GM23338 (cell line): ENCODE results near the gene METTL24. TPM values are rescaled to one million over a fixed set of nuclear protein-coding genes. Genes with fewer than 3 reads are reported as not detected.

Source experiments
- ATAC-seq: fragments of 200-7000 bp; cut with Tn5 transposase; 3 replicates; pipeline ENCODE4 v1.9.1; 2020
- DNase-seq: peaks from one replicate; pipeline ENCODE4 v3.0.0-alpha.2; 2015; ENCODE audit warnings: low spot score
- H2AFZ ChIP-seq: fragments of 200-600 bp; sonication (generic); 2 replicates; pipeline ENCODE4 v1.8.0; 2016; ENCODE audit warnings: antibody characterized with exemption, mild to moderate bottlenecking, moderate library complexity
- H3F3A ChIP-seq: fragments of 200-600 bp; sonication (generic); replicated peaks from 2 replicates; pipeline ENCODE4 v1.8.0; 2017; ENCODE audit warnings: antibody characterized with exemption, mixed run types, low read depth
- H3K27ac ChIP-seq: fragments of 200-600 bp; sonication (generic); 2 replicates; pipeline ENCODE4 v1.6.1; 2016; ENCODE audit warnings: low read depth
- H3K27me3 ChIP-seq: fragments of 200-600 bp; sonication (generic); 2 replicates; pipeline ENCODE4 v1.8.0; 2016; ENCODE audit warnings: mild to moderate bottlenecking, mixed run types, moderate library complexity; ENCODE audit not compliant: insufficient read depth
- H3K36me3 ChIP-seq: fragments of 200-600 bp; sonication (generic); 2 replicates; pipeline ENCODE4 v1.8.0; 2016; ENCODE audit warnings: mild to moderate bottlenecking; ENCODE audit not compliant: insufficient read depth
- H3K4me1 ChIP-seq: fragments of 200-600 bp; sonication (generic); 2 replicates; pipeline ENCODE4 v1.8.0; 2016; ENCODE audit warnings: mild to moderate bottlenecking, moderate library complexity; ENCODE audit not compliant: insufficient read depth
- H3K4me2 ChIP-seq: fragments of 200-600 bp; sonication (generic); 2 replicates; pipeline ENCODE4 v1.7.1; 2017; ENCODE audit warnings: mixed run types
- H3K4me3 ChIP-seq: fragments of 200-600 bp; sonication (generic); 2 replicates; pipeline ENCODE4 v1.6.1; 2016; ENCODE audit warnings: mixed run types
- H3K79me2 ChIP-seq: fragments of 200-600 bp; sonication (generic); replicated peaks from 2 replicates; pipeline ENCODE4 v1.8.0; 2017; ENCODE audit warnings: mild to moderate bottlenecking; ENCODE audit not compliant: insufficient read depth
- H3K9me2 ChIP-seq: fragments of 200-600 bp; sonication (generic); 2 replicates; pipeline ENCODE4 v1.8.0; 2017; ENCODE audit not compliant: insufficient read depth
- H4K20me1 ChIP-seq: fragments of 200-600 bp; sonication (generic); replicated peaks from 2 replicates; pipeline ENCODE4 v1.8.0; 2017; ENCODE audit warnings: mild to moderate bottlenecking; ENCODE audit not compliant: insufficient read depth
- H3K27ac Mint-ChIP-seq: 2 replicates; pipeline ENCODE4 v1.8.0; 2020; ENCODE audit warnings: inconsistent platforms, mild to moderate bottlenecking, moderate library complexity, mixed read lengths
- H3K27me3 Mint-ChIP-seq: 3 replicates; pipeline ENCODE4 v1.8.0; 2022; ENCODE audit warnings: low read depth, mild to moderate bottlenecking, moderate library complexity, mixed read lengths, inconsistent platforms; ENCODE audit not compliant: insufficient read depth, poor library complexity
- H3K36me3 Mint-ChIP-seq: 3 replicates; pipeline ENCODE4 v1.8.0; 2021; ENCODE audit warnings: low read depth, mild to moderate bottlenecking, inconsistent platforms, moderate library complexity, mixed read lengths
- H3K4me1 Mint-ChIP-seq: 3 replicates; pipeline ENCODE4 v1.8.0; 2020; ENCODE audit warnings: mild to moderate bottlenecking, inconsistent platforms, mixed read lengths
- H3K4me3 Mint-ChIP-seq: 3 replicates; pipeline ENCODE4 v1.8.0; 2021; ENCODE audit warnings: moderate library complexity, mild to moderate bottlenecking, inconsistent platforms, mixed read lengths
- H3K9me3 Mint-ChIP-seq: 3 replicates; pipeline ENCODE4 v1.8.0; 2020; ENCODE audit warnings: moderate library complexity, mild to moderate bottlenecking, inconsistent platforms, mixed read lengths
- CREB1 ChIP-seq: fragments of 250-450 bp; sonication (Bioruptor Pico); IDR thresholded peaks from 2 replicates; pipeline ENCODE4 v1.5.0; 2020; ENCODE audit warnings: low read depth, mild to moderate bottlenecking, moderate library complexity
- CTCF ChIP-seq, 2 experiments: fragments of 200-600 bp in 1 of 2; sonication (generic) in 1 of 2; conservative IDR thresholded peaks; 2 replicates each; pipeline versions ENCODE4 v1.5.1 to v1.6.1; 2016 to 2017; ENCODE audit warnings: antibody characterized with exemption in 2 of 2, low read depth in 2 of 2, mild to moderate bottlenecking in 2 of 2, moderate library complexity in 1 of 2
- ETS1 ChIP-seq: IDR thresholded peaks from 2 replicates; pipeline ENCODE4 v1.6.1; 2016; ENCODE audit warnings: antibody characterized with exemption
- EZH2 ChIP-seq: fragments of 200-600 bp; sonication (generic); IDR thresholded peaks from one replicate; pipeline ENCODE4 v1.8.0; 2017; ENCODE audit warnings: antibody characterized with exemption, mild to moderate bottlenecking, low read depth; ENCODE audit not compliant: unreplicated experiment
- JUNB ChIP-seq: IDR thresholded peaks from one replicate; pipeline ENCODE4 v1.6.1; 2016; ENCODE audit warnings: antibody characterized with exemption; ENCODE audit not compliant: unreplicated experiment
- NANOG ChIP-seq: IDR thresholded peaks from 2 replicates; pipeline ENCODE4 v1.6.1; 2016; ENCODE audit warnings: antibody characterized with exemption, borderline replicate concordance
- ZNF462 ChIP-seq: fragments of 250-450 bp; sonication (Bioruptor Pico); IDR thresholded peaks from 2 replicates; pipeline ENCODE4 v1.5.0; 2020; ENCODE audit warnings: mild to moderate bottlenecking, moderate library complexity
- polyA plus RNA-seq: library from polyadenylated mRNA; unstranded; fragments of >200 nt; fragmentation: Nextera tagmentation; extraction: Ambion mirVana; gene quantifications from 2 replicates; pipeline ENCODE4 v1.2.1, GENCODE V29; 2016
- total RNA-seq: library from RNA; depleted of rRNA; stranded (reverse); fragments of >200 nt; shearing (Covaris generic); gene quantifications from 2 replicates; pipeline ENCODE4 v1.2.3, GENCODE V29; 2014

The METTL24 gene
- total and polyA plus RNA-seq, 2 experiments from 2014 or later, result 0.35 TPM; not detected in 1

GRCh38 chr6:110353457-110354001 lies 4.6 kb downstream of the METTL24 start:
- H4K20me1 ChIP-seq, result no peaks in the 10 kb centered on the region
- no peak overlapping the region for H3K4me2 ChIP-seq
- Mint-ChIP-seq H3K27ac (no peak overlapping the region), H3K4me3 (no peak overlapping the region), H3K36me3 (no peaks in the 10 kb centered on the region; the same call in 2 of the 3 replicates), H3K27me3 (peaks cover 27% of the 10 kb centered on the region), H3K4me1 (peaks cover 49% of the 10 kb centered on the region), H3K9me3 (no peaks in the 10 kb centered on the region)
- DNase-seq (no peak), ATAC-seq (no peak)
- no peak overlapping the region for H2AFZ ChIP-seq
- TF ChIP-seq NANOG (no peak), ZNF462 (CRISPR knock-in tag) (no peak), EZH2 (no peak), CREB1 (CRISPR knock-in tag) (no peak), ETS1 (no peak), CTCF (conservative IDR thresholded peaks at IDR 0.05; ENCODE audit: low read depth in 2 of 2) (no peak), JUNB (no peak)
- H3F3A ChIP-seq, result no peaks in the 10 kb centered on the region
- no peaks in the 10 kb centered on the region for H3K36me3 ChIP-seq
- peaks cover 27% of the 10 kb centered on the region for H3K27me3 ChIP-seq
- no peaks in the 10 kb centered on the region for H3K9me2 ChIP-seq
- H3K4me3 ChIP-seq, result no peak overlapping the region
- H3K79me2 ChIP-seq, result no peaks in the 10 kb centered on the region
- H3K27ac ChIP-seq, result no peak overlapping the region
- peaks cover 51% of the 10 kb centered on the region for H3K4me1 ChIP-seq
